CD4-positive, alpha-beta memory T cell (primary cell): Measurements from ENCODE around the gene GRIN2C. TPM values are rescaled to one million over a fixed set of nuclear protein-coding genes. Genes with fewer than 3 reads are reported as not detected.

Experiments
- CTCF ChIA-PET: fragments of 350-600 bp; sonication (Branson Sonifier 250); formaldehyde crosslinking; loops from one replicate; lab custom pipeline; 2021; ENCODE audit warnings: inconsistent platforms; ENCODE audit not compliant: partially characterized antibody; lab: Charles Lee
- POLR2A ChIA-PET: fragments of 350-600 bp; sonication (Branson Sonifier 250); formaldehyde crosslinking; loops from one replicate; lab custom pipeline; 2021; ENCODE audit not compliant: partially characterized antibody; lab: Charles Lee
- DNase-seq, 5 donors: peaks; one replicate each; pipeline versions ENCODE4 v3.0.0 to v3.0.0-alpha.2; 2020 to 2022; ENCODE audit warnings: mixed read lengths in 1 of 5
- H3K27ac ChIP-seq: one replicate; pipeline ENCODE4 v1.7.0; 2013; ENCODE audit warnings: low read depth, low read length
- H3K27me3 ChIP-seq: 2 replicates; pipeline ENCODE4 v1.7.0; 2013; ENCODE audit warnings: mild to moderate bottlenecking, low read length, moderate library complexity; ENCODE audit not compliant: insufficient read depth
- H3K36me3 ChIP-seq: 2 replicates; pipeline ENCODE4 v1.7.0; 2013; ENCODE audit warnings: mild to moderate bottlenecking, low read length, moderate library complexity; ENCODE audit not compliant: insufficient read depth
- H3K4me1 ChIP-seq: 2 replicates; pipeline ENCODE4 v1.7.0; 2013; ENCODE audit warnings: mild to moderate bottlenecking, low read length, moderate library complexity; ENCODE audit not compliant: insufficient read depth
- H3K4me3 ChIP-seq, 2 donors: one replicate each; pipeline ENCODE4 v1.7.0; 2013; ENCODE audit warnings: low read length in 2 of 2, mild to moderate bottlenecking in 1 of 2
- H3K9me3 ChIP-seq, 2 donors: one replicate each; pipeline ENCODE4 v1.7.0; 2013; ENCODE audit warnings: low read length in 2 of 2, control low read depth in 1 of 2; ENCODE audit not compliant: control insufficient read depth in 1 of 2
- H3K27ac Mint-ChIP-seq, 7 donors: one replicate each; pipeline ENCODE4 v1.8.0; 2020 to 2021; ENCODE audit warnings: mixed read lengths in 7 of 7, mild to moderate bottlenecking in 6 of 7, inconsistent platforms in 3 of 7, moderate library complexity in 3 of 7
- H3K27me3 Mint-ChIP-seq, 2 donors: one replicate each; pipeline ENCODE4 v1.8.0; 2020 to 2021; ENCODE audit warnings: mixed read lengths in 2 of 2
- H3K36me3 Mint-ChIP-seq, 2 donors: one replicate each; pipeline ENCODE4 v1.8.0; 2020 to 2021; ENCODE audit warnings: mixed read lengths in 2 of 2, inconsistent platforms in 1 of 2, mild to moderate bottlenecking in 1 of 2
- H3K4me1 Mint-ChIP-seq, 4 donors: one replicate each; pipeline ENCODE4 v1.8.0; 2020 to 2021; ENCODE audit warnings: mixed read lengths in 4 of 4, mild to moderate bottlenecking in 1 of 4
- H3K4me3 Mint-ChIP-seq, 8 donors: one replicate each; pipeline ENCODE4 v1.8.0; 2020 to 2021; ENCODE audit warnings: mixed read lengths in 8 of 8, mild to moderate bottlenecking in 7 of 8, moderate library complexity in 6 of 8, inconsistent platforms in 3 of 8
- H3K9me3 Mint-ChIP-seq, 8 donors: one replicate each; pipeline ENCODE4 v1.8.0; 2020 to 2021; ENCODE audit warnings: mixed read lengths in 8 of 8, mild to moderate bottlenecking in 5 of 8, inconsistent platforms in 3 of 8, moderate library complexity in 1 of 8
- intact Hi-C: fragments of 100-400 bp; cut with micrococcal nuclease; formaldehyde crosslinking; loops from one replicate; pipeline ENCODE4 v1.15.1; 2023
- polyA plus RNA-seq, 2 donors: library from polyadenylated mRNA; unstranded; fragments of 300-500 nt; fragmentation: Illumina TruSeq; gene quantifications; one replicate each; pipeline ENCODE4 v1.2.3, GENCODE V29; 2021
- total RNA-seq, 2 experiments: library from RNA; stranded (reverse); gene quantifications; one replicate each; pipeline ENCODE4 v1.2.3, GENCODE V29; 2021

GRIN2C gene
- total and polyA plus RNA-seq, 4 experiments from 2014 or later, result 0.09 TPM; not detected in 3

GRCh38 chr17:74831444-74832146 lies 28.1 kb downstream of the GRIN2C start:
- Mint-ChIP-seq H3K9me3 (no peaks in the 10 kb centered on the region), H3K36me3 (peaks cover 34 to 46% of the 10 kb centered on the region in 2 donors), H3K27ac (no peak overlapping the region), H3K27me3 (no peaks in the 10 kb centered on the region), H3K4me1 (no peaks in the 10 kb centered on the region), H3K4me3 (no peak overlapping the region)
- Histone ChIP-seq H3K4me3 (no peak overlapping the region), H3K9me3 (no peaks in the 10 kb centered on the region), H3K4me1 (no peaks in the 10 kb centered on the region), H3K36me3 (peaks cover 12% of the 10 kb centered on the region), H3K27me3 (no peaks in the 10 kb centered on the region), H3K27ac (no peak overlapping the region)
- DNase-seq, result no peak
- CTCF ChIA-PET, result no interaction called here
- POLR2A ChIA-PET, result interaction anchor here (1.3 kb wide), 1 partner anchor 40 kb away, joined by 3 read pairs; no protein-coding TSS in a partner anchor
- intact Hi-C loops, result no loop called here

- H3K36me3 ChIP-seq, result peaks cover 9% of the 10 kb centered on the region
- H3K4me3 ChIP-seq, result no peak overlapping the region
- POLR2A ChIA-PET, result no interaction called here
- Mint-ChIP-seq H3K4me1 (no peaks in the 10 kb centered on the region), H3K27me3 (no peaks in the 10 kb centered on the region), H3K36me3 (peaks cover 27 to 39% of the 10 kb centered on the region in 2 donors), H3K9me3 (no peaks in the 10 kb centered on the region), H3K4me3 (no peak overlapping the region), H3K27ac (no peak overlapping the region)
- intact Hi-C loops, result no loop called here
- no peaks in the 10 kb centered on the region for H3K9me3 ChIP-seq
- no peak overlapping the region for H3K27ac ChIP-seq
- CTCF ChIA-PET, result no interaction called here
- no peaks in the 10 kb centered on the region for H3K4me1 ChIP-seq
- no peak for DNase-seq
- H3K27me3 ChIP-seq, result no peaks in the 10 kb centered on the region
Observed at GRCh38 chr17:74830861-74831260, 28.8 kb downstream of the GRIN2C start.

GRCh38 chr17:74827800-74828199 lies 31.9 kb downstream of the GRIN2C start:
- Mint-ChIP-seq H3K4me3 (no peak overlapping the region), H3K27me3 (no peaks in the 10 kb centered on the region), H3K27ac (no peak overlapping the region), H3K36me3 (peaks cover 17 to 44% of the 10 kb centered on the region in 2 donors), H3K4me1 (no peaks in the 10 kb centered on the region), H3K9me3 (no peaks in the 10 kb centered on the region)
- no peaks in the 10 kb centered on the region for H3K27me3 ChIP-seq
- H3K9me3 ChIP-seq, result no peaks in the 10 kb centered on the region
- peaks cover 4% of the 10 kb centered on the region for H3K36me3 ChIP-seq
- ChIA-PET CTCF (no interaction called here), POLR2A (interaction anchor here (0.6 kb wide), 1 partner anchor 16 kb away, joined by 3 read pairs; no protein-coding TSS in a partner anchor)
- H3K27ac ChIP-seq, result no peak overlapping the region
- no peaks in the 10 kb centered on the region for H3K4me1 ChIP-seq
- DNase-seq, result no peak
- H3K4me3 ChIP-seq, result no peak overlapping the region
- intact Hi-C loops, result no loop called here

GRCh38 chr17:74825952-74826719 lies 33.5 kb downstream of the GRIN2C start:
- Mint-ChIP-seq H3K27ac (no peak overlapping the region), H3K36me3 (peaks cover 17 to 35% of the 10 kb centered on the region in 2 donors)
- POLR2A ChIA-PET, result no interaction called here

GRCh38 chr17:74824961-74825627 lies 34.6 kb downstream of the GRIN2C start:
- no peak overlapping the region for H3K27ac Mint-ChIP-seq
- Histone ChIP-seq H3K4me1 (no peaks in the 10 kb centered on the region), H3K27ac (no peak overlapping the region), H3K4me3 (no peak overlapping the region), H3K36me3 (peaks cover 22% of the 10 kb centered on the region), H3K27me3 (no peaks in the 10 kb centered on the region), H3K9me3 (no peaks in the 10 kb centered on the region)
- ChIA-PET CTCF (interaction anchor here (1.1 kb wide), 1 partner anchor 185 kb away, joined by 3 read pairs; no protein-coding TSS in a partner anchor), POLR2A (no interaction called here)
- peak in 1 of 5 donors; percentile 15 for DNase-seq
- H3K4me3 Mint-ChIP-seq, result no peak overlapping the region
- H3K27me3 Mint-ChIP-seq, result no peaks in the 10 kb centered on the region
- intact Hi-C loops, result no loop called here
- no peaks in the 10 kb centered on the region for H3K9me3 Mint-ChIP-seq
- H3K36me3 Mint-ChIP-seq, result peaks cover 19 to 31% of the 10 kb centered on the region in 2 donors
- H3K4me1 Mint-ChIP-seq, result no peaks in the 10 kb centered on the region

More at GRCh38 chr17:74825952-74826719, 33.5 kb downstream of the GRIN2C start:
- Histone ChIP-seq H3K9me3 (no peaks in the 10 kb centered on the region), H3K27me3 (no peaks in the 10 kb centered on the region), H3K4me1 (no peaks in the 10 kb centered on the region), H3K36me3 (peaks cover 12% of the 10 kb centered on the region), H3K27ac (no peak overlapping the region), H3K4me3 (no peak overlapping the region)
- CTCF ChIA-PET, result interaction anchor here (1.1 kb wide), 1 partner anchor 186 kb away, joined by 3 read pairs; no protein-coding TSS in a partner anchor
- Mint-ChIP-seq H3K9me3 (no peaks in the 10 kb centered on the region), H3K4me3 (no peak overlapping the region), H3K27me3 (no peaks in the 10 kb centered on the region), H3K4me1 (no peaks in the 10 kb centered on the region)
- no peak for DNase-seq
- intact Hi-C loops, result no loop called here

- peaks cover 26% of the 10 kb centered on the region for H3K36me3 ChIP-seq
- H3K36me3 Mint-ChIP-seq, result peaks cover 33 to 37% of the 10 kb centered on the region in 2 donors
- CTCF ChIA-PET, result no interaction called here
Observed at GRCh38 chr17:74822939-74823367, 36.7 kb downstream of the GRIN2C start.

More at GRCh38 chr17:74822939-74823367, 36.7 kb downstream of the GRIN2C start:
- Mint-ChIP-seq H3K4me1 (no peaks in the 10 kb centered on the region), H3K9me3 (no peaks in the 10 kb centered on the region), H3K27ac (no peak overlapping the region), H3K27me3 (no peaks in the 10 kb centered on the region), H3K4me3 (no peak overlapping the region)
- no peaks in the 10 kb centered on the region for H3K27me3 ChIP-seq
- DNase-seq, result peak in 1 of 5 donors; percentile 14
- intact Hi-C loops, result no loop called here
- H3K9me3 ChIP-seq, result no peaks in the 10 kb centered on the region
- POLR2A ChIA-PET, result no interaction called here
- no peak overlapping the region for H3K27ac ChIP-seq
- no peak overlapping the region for H3K4me3 ChIP-seq
- H3K4me1 ChIP-seq, result no peaks in the 10 kb centered on the region
